K562 treated with DMSO at 1 percent for 48 hours (cell line): ENCODE results near the gene TOB2. TPM values are rescaled to one million over a fixed set of nuclear protein-coding genes. Genes with fewer than 3 reads are reported as not detected.

ENCODE experiments used
- total RNA-seq: library from RNA; unstranded; fragments of 300-600 nt; gene quantifications from 2 replicates; pipeline ENCODE4 v1.2.3, GENCODE V29; 2022; ENCODE audit warnings: low replicate concordance; ENCODE audit errors: extremely low read depth

TOB2 gene, protein sequence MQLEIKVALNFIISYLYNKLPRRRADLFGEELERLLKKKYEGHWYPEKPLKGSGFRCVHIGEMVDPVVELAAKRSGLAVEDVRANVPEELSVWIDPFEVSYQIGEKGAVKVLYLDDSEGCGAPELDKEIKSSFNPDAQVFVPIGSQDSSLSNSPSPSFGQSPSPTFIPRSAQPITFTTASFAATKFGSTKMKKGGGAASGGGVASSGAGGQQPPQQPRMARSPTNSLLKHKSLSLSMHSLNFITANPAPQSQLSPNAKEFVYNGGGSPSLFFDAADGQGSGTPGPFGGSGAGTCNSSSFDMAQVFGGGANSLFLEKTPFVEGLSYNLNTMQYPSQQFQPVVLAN
- total RNA-seq, result not detected in 2 replicates

DNA sequence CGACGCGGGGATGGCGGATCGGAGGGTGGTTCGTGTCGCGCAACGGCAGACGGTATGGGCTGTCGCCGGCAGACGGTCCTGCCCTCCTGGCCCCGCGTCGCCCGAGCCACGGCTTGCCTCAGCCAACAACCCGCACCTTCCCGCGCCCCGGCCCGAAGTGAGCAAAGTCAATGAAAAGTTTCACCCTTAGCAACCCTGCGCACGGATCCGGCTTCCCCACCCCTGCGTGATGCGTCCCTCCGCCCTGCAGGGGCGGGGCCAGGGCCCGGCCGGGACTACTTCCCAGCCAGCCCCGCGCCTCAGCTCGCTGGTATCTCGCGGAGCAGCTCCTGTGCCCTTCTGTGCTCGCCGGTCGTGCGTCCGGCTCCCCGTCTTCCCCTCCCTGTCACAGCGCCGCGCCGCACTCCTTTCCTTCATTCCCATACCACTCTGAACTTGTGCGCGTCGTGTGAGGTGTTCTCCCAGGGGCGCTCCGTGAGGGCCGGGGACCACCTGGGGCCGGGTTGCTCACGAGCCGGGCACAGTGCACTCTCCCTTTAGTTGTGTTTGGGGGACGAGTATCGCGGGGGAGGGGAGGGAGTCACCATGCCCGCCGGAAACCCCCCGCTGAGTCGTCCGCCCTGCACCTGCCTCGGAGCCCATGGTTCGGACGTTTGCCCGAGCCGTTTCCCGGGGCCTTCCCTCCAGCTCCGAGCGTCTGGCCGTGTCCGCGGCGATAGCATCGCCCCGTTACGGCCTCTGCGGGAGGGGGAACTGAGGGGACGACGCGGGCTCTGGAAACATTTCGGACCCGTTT is at the start of gene TOB2:
Gene TOB2, minus strand, starts transcription at position 163 of the 796 bp plus-strand sequence. CDS start 9,456 bp downstream, outside the sequence.

DNA sequence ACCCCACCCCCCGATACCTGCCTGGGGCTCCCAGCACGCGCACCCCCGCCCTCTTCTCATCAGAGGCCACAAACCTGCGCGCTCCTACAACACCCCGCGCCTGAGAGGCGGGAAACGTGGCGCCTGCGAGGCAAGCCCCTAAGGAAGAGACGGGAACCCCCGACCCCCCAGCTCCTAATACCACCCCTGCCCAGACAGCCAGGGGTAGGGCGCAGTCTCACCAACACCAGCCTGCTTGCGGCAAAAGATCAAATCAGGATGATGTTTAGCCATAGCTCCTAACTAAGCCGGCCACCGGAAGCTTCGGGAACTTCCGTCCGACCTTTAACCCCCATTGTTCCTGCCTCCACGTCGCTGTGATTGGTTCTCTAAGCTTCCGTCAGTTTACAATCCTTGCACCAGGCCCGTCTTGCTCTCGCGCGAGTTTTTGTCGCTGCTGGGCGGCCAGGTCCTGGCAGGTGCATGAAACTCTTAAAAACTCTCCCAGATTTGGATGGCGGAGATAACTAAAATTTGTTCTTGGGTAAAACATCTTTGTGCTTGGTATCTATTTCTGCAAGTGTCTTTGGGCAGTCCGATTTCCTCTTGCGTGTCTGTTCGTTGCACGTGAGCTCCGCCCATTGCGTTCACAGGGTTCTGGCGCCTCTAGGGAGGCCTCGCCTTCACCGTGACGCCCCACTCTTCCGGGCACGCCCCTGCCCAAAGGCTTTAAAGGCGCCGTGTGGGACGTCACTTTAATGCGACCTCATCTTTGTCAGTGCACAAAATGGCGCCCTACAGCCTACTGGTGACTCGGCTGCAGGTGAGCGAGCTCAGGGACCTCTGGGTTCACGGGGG is 22.0 kb upstream of the TOB2 start, which contains the start of the genes ACO2 and PHF5A:
Gene ACO2, plus strand, starts transcription at position 737 of the 837 bp plus-strand sequence. Its CDS starts 30 bp downstream, at position 767.
Gene PHF5A, minus strand, starts transcription at position 312 of the 837 bp plus-strand sequence. Its CDS starts 39 bp downstream, at position 273.

Other genes with a start within 250 kb of the TOB2 start
- not detected in 2 replicates for gene L3MBTL2, start 241.5 kb downstream of the TOB2 start, total RNA-seq
- not detected in 2 replicates for gene CHADL, start 205.9 kb downstream of the TOB2 start, total RNA-seq
- gene RANGAP1, start 160.6 kb downstream of the TOB2 start, total RNA-seq, result 313 TPM in 1 of 2 replicates, not detected in the other
- gene ZC3H7B, start 145.3 kb downstream of the TOB2 start, total RNA-seq, result not detected in 2 replicates
- not detected in 2 replicates for gene TEF, start 64.9 kb downstream of the TOB2 start, total RNA-seq
- not detected in 2 replicates for gene PHF5A, start 21.9 kb upstream of the TOB2 start, total RNA-seq
- gene ACO2, start 22.3 kb upstream of the TOB2 start, total RNA-seq, result 371 TPM in 1 of 2 replicates, not detected in the other
- not detected in 2 replicates for gene POLR3H, start 97.7 kb upstream of the TOB2 start, total RNA-seq
- gene CSDC2, start 114.2 kb upstream of the TOB2 start, total RNA-seq, result not detected in 2 replicates
- gene PMM1, start 143.0 kb upstream of the TOB2 start, total RNA-seq, result not detected in 2 replicates
- gene DESI1, start 174.2 kb upstream of the TOB2 start, total RNA-seq, result not detected in 2 replicates
- 179 TPM in 1 of 2 replicates, not detected in the other for gene XRCC6, start 174.5 kb upstream of the TOB2 start, total RNA-seq
- not detected in 2 replicates for gene SNU13, start 242.1 kb upstream of the TOB2 start, total RNA-seq